ENCODE measurements around the gene EIF4G3. TPM values are rescaled to one million over a fixed set of nuclear protein-coding genes. Genes with fewer than 3 reads are reported as not detected.

The EIF4G3 gene
- total RNA-seq, 2 donors from 2014 or later = 20.8 to 48.8 TPM

- H3K4me3 ChIP-seq = no peak overlapping the region
- no peaks in the 10 kb centered on the region for H3K27me3 ChIP-seq
- H3K27ac ChIP-seq = no peak overlapping the region
- TF ChIP-seq POLR2A (IDR thresholded peaks at IDR 0.05) (no peak), CTCF (IDR thresholded peaks at IDR 0.05) (no peak)
- no peaks in the 10 kb centered on the region for H3K9me3 ChIP-seq
- ATAC-seq = no peak
- H3K36me3 ChIP-seq (replicated peaks in 1 of 2; ENCODE audit: insufficient read depth in 1 of 2, low read depth in 2 of 2) = no peaks in the 10 kb centered on the region
- peaks cover 9% of the 10 kb centered on the region for H3K4me1 ChIP-seq
- DNase-seq = no peak
- intact Hi-C loops (cut with DNase I) = no loop called here
- 78% methylated on average over 2 of the region's 2 CpGs for WGBS, 2 donors
Observed at GRCh38 chr1:21000245-21000594, 176.5 kb downstream of the EIF4G3 start.

GRCh38 chr1:20999525-21000244 lies 177.0 kb downstream of the EIF4G3 start:
- DNase-seq (no peak), ATAC-seq (no peak)
- H3K36me3 ChIP-seq (replicated peaks in 1 of 2; ENCODE audit: insufficient read depth in 1 of 2, low read depth in 2 of 2) = no peaks in the 10 kb centered on the region
- H3K4me3 ChIP-seq = no peak overlapping the region
- no peaks in the 10 kb centered on the region for H3K9me3 ChIP-seq
- WGBS, 2 donors = 73 to 83% methylated on average over 4 of the region's 4 CpGs
- no peak overlapping the region for H3K27ac ChIP-seq
- peaks cover 9% of the 10 kb centered on the region for H3K4me1 ChIP-seq
- intact Hi-C loops (cut with DNase I) = no loop called here
- no peaks in the 10 kb centered on the region for H3K27me3 ChIP-seq
- TF ChIP-seq CTCF (IDR thresholded peaks at IDR 0.05) = no peak
- no peak for TF ChIP-seq POLR2A (IDR thresholded peaks at IDR 0.05)

GRCh38 chr1:20998826-20999225 lies 177.9 kb downstream of the EIF4G3 start:
- TF ChIP-seq CTCF (IDR thresholded peaks at IDR 0.05) = no peak
- TF ChIP-seq POLR2A (IDR thresholded peaks at IDR 0.05) = no peak
- Histone ChIP-seq H3K9me3 (no peaks in the 10 kb centered on the region), H3K4me3 (no peak overlapping the region), H3K27me3 (no peaks in the 10 kb centered on the region), H3K36me3 (replicated peaks in 1 of 2; ENCODE audit: insufficient read depth in 1 of 2, low read depth in 2 of 2) (no peaks in the 10 kb centered on the region), H3K27ac (no peak overlapping the region), H3K4me1 (peaks cover 9% of the 10 kb centered on the region)
- ATAC-seq (no peak), DNase-seq (no peak)
- intact Hi-C loops (cut with DNase I) = no loop called here

GRCh38 chr1:20997602-20998224 lies 179.0 kb downstream of the EIF4G3 start:
- intact Hi-C loops (cut with DNase I) = no loop called here
- no peak overlapping the region for H3K27ac ChIP-seq
- H3K36me3 ChIP-seq (replicated peaks in 1 of 2; ENCODE audit: insufficient read depth in 1 of 2, low read depth in 2 of 2) = no peaks in the 10 kb centered on the region
- H3K27me3 ChIP-seq = no peaks in the 10 kb centered on the region
- no peak for ATAC-seq
- no peak overlapping the region for H3K4me3 ChIP-seq
- H3K4me1 ChIP-seq = peaks cover 9% of the 10 kb centered on the region
- H3K9me3 ChIP-seq = no peaks in the 10 kb centered on the region
- no peak for DNase-seq
- WGBS, 2 donors = 73 to 83% methylated on average over 3 of the region's 3 CpGs
- TF ChIP-seq CTCF (IDR thresholded peaks at IDR 0.05) (no peak), POLR2A (IDR thresholded peaks at IDR 0.05) (no peak)

GRCh38 chr1:20996554-20996953 lies 180.1 kb downstream of the EIF4G3 start:
- H3K9me3 ChIP-seq = no peaks in the 10 kb centered on the region
- DNase-seq = no peak

More at GRCh38 chr1:20996554-20996953, 180.1 kb downstream of the EIF4G3 start:
- H3K36me3 ChIP-seq (replicated peaks in 1 of 2; ENCODE audit: insufficient read depth in 1 of 2, low read depth in 2 of 2) = no peaks in the 10 kb centered on the region
- H3K4me3 ChIP-seq = no peak overlapping the region
- TF ChIP-seq CTCF (IDR thresholded peaks at IDR 0.05) (no peak), POLR2A (IDR thresholded peaks at IDR 0.05) (no peak)
- no peaks in the 10 kb centered on the region for H3K27me3 ChIP-seq
- ATAC-seq = no peak
- H3K4me1 ChIP-seq = peaks cover 9% of the 10 kb centered on the region
- H3K27ac ChIP-seq = no peak overlapping the region
- intact Hi-C loops (cut with DNase I) = no loop called here
